ENCODE measurements around the gene FXYD4.

DNA sequence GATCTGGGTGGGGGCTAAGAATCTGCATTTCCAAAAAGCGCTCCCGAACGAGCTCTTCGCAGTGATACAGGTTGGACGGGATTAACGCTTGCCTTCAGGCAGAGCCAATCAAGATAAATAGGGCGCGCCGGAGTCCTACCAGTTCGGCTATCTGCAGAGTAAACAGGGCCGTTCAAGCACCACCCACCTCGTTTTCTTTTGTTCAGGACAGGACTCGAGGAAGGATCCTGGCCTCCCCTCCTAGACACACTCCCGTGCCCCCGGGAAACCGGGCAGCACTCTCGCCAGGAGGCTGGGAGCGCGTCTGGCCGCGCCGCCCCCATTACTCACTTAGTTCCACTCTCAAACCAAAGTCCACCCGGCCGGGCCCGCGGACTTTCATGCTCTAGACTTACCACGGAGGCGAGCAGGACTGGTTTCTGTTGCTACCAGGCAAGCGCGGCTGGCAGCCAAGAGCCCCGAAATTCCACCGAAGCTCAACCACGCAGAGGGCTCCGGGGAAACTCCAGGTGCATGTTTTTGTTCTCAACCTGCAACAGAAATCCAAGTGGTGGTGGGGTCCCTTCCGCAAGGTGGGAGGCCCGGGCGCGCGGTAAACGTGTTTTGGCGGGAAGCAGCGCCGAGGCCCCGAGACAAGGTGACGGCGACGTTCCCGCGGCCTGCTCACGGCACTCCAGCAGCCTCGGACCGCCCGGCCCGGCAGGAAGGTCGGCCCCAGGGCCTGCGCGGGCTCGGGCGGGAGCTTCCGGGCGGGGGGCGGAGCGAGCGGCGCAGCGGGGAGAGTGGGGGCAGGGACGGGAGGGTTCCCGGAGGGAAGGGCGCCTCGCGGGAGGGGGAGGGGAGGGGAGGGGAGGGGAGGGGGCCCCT, 24.9 kb downstream of the FXYD4 start:
- TF ChIP-seq, protein P1, sequence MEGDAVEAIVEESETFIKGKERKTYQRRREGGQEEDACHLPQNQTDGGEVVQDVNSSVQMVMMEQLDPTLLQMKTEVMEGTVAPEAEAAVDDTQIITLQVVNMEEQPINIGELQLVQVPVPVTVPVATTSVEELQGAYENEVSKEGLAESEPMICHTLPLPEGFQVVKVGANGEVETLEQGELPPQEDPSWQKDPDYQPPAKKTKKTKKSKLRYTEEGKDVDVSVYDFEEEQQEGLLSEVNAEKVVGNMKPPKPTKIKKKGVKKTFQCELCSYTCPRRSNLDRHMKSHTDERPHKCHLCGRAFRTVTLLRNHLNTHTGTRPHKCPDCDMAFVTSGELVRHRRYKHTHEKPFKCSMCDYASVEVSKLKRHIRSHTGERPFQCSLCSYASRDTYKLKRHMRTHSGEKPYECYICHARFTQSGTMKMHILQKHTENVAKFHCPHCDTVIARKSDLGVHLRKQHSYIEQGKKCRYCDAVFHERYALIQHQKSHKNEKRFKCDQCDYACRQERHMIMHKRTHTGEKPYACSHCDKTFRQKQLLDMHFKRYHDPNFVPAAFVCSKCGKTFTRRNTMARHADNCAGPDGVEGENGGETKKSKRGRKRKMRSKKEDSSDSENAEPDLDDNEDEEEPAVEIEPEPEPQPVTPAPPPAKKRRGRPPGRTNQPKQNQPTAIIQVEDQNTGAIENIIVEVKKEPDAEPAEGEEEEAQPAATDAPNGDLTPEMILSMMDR (conservative IDR thresholded peaks at IDR 0.05) = no peak
- TF ChIP-seq ZFX (IDR thresholded peaks at IDR 0.05) = peak; percentile 84

All from C4-2B (cell line).